NCI-H2107 treated with DMSO at 0.1 percent for 48 hours (cell line): ENCODE measurements around the gene VSIG10L2.

ENCODE experiments used
- DNase-seq: peaks from one replicate; lab custom pipeline; 2025; ENCODE audit not compliant: unreplicated experiment; lab: John Stamatoyannopoulos, UW

The VSIG10L2 gene

GRCh38 chr11:125946712-125947418 is 1.0 kb downstream of the VSIG10L2 start:
- no peak for DNase-seq

GRCh38 chr11:125947419-125948277 is 1.8 kb downstream of the VSIG10L2 start:
- no peak for DNase-seq

GRCh38 chr11:125948278-125949051 is 2.6 kb downstream of the VSIG10L2 start:
- no peak for DNase-seq

GRCh38 chr11:125949271-125950177 is 3.7 kb downstream of the VSIG10L2 start:
- no peak for DNase-seq

- no peak for DNase-seq
These were observed 4.3 kb downstream of the VSIG10L2 start for GRCh38 chr11:125950178-125950490.

- DNase-seq = no peak
These were observed 5.1 kb downstream of the VSIG10L2 start for GRCh38 chr11:125950696-125951651.

GRCh38 chr11:125951731-125952130 is 5.9 kb downstream of the VSIG10L2 start:
- no peak for DNase-seq

GRCh38 chr11:125952559-125952958 is 6.7 kb downstream of the VSIG10L2 start:
- DNase-seq = no peak

- DNase-seq = no peak
These were observed 7.1 kb downstream of the VSIG10L2 start for GRCh38 chr11:125952973-125953372.

- DNase-seq = no peak
These were observed 7.6 kb downstream of the VSIG10L2 start for GRCh38 chr11:125953401-125953935.

GRCh38 chr11:125954123-125954944 is 8.5 kb downstream of the VSIG10L2 start:
- DNase-seq = no peak

GRCh38 chr11:125954945-125955640 is 9.2 kb downstream of the VSIG10L2 start:
- no peak for DNase-seq

- DNase-seq = no peak
These were observed 10.0 kb downstream of the VSIG10L2 start for GRCh38 chr11:125955856-125956255.

- DNase-seq = no peak
These were observed 10.7 kb downstream of the VSIG10L2 start for GRCh38 chr11:125956391-125957134.

GRCh38 chr11:125957618-125958332 is 11.9 kb downstream of the VSIG10L2 start:
- DNase-seq = no peak

GRCh38 chr11:125958872-125959400 is 13.1 kb downstream of the VSIG10L2 start:
- DNase-seq = no peak
